Fibroblast of skin of back (primary cell): ENCODE measurements around the gene EEF1A2.
"Not testable (repeated sequence)": the region's sequence is repeated elsewhere in the genome, so short reads cannot be mapped to it uniquely, and the experiment has no call there.

Experiments
- DNase-seq: peaks from one replicate; pipeline ENCODE4 v3.0.0-alpha.2; 2013

EEF1A2 gene

DNA sequence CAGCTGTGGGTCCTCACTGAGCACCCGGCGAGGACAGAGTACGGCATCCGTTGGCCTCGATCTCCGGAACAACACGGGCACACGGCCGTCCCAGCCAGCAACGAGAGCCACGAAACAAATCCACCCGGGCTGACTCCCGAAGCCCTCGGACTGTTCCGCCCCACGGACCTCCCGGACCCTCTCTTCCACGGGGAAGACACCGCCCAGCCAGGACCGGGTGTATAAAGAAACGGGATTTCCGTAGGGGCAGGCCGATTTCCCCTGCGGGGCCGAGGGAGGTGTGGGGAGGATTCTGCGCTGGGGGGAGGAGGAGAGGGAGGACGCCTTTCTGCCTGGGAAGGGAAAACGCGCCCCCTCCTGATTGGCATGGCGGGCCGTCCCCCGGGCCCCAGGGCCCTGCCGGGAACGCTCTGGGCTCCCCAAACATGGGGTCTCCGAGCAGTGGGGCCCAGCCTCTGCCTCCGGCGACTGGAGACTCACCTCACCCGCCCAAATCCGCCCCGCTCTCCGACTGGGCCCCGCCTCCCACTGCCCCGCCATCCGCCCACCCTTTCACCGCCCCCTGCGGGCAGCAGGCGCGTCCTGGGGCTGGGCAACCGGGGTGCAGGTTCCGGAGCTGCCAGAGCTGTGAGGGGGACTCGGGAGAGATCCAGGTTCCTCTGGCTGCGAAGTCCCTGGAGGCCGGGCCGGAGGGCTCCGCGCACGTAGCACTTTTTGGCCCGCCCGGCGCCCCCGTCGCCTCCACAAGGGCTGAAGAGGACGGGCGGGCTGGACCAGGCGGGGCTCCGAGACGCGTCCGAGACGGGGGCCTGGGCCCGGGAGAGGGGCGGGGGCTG lies 21.0 kb upstream of the EEF1A2 start:
- peak; percentile 59 for DNase-seq

DNA sequence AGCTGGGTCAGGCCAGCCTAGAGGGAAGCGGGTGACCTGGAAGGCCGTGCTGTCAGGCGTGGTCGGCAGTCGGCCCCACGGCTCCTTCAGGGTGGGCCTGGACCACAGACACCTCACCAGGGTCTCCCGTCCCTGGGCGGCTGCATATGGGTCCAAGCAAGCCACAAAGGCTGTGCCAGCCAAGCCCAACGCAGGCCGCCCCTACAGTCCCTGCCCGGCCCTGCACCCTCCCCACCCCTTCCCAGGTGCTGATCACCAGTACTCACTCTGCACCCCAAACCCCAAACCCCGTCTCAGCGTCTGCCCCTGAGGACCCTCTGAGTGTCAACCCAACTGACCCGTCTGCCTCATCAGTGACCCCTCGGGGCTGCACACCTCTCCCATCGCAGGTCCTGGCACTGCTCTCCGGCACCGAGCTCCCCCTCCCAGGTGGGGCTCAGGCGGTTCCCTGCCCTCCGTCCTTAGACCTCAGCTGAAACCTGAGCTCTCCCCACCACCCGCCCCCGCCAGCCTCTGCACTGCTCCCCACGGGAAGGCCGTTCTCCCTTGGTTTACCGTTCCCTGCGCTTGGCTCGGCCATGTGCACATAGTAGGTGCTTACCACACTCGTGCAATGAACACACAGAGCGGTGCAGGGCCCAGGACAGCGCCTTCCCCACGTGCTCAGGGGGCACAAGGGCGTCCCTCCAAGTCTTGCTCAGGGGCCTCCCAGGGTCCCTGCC lies 20.2 kb upstream of the EEF1A2 start:
- DNase-seq = no peak

DNA sequence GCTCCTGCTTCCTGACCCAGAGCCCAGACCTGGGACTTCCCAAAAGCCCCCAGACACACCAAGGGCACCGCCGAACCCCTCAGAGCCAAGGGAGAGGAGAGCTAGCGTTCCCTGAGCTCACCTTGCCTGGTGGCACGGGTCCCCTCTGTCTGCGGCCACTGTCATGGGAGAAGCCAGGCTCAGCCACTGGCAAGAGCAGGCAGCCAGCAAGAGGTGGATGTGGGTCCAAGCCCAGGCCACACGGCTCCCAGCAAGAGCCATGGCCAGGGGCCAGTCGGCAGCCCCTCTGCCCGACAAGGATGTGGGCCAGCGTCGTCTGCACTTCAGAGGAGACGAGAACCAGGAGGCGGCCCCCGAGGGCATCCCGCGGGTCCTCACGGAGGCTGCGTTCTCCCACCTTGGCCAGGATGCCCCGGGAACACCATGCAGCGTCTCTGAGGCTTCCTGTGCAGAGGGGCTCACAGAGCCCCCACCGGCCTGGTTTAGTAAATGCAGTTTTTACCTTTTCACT lies 19.5 kb upstream of the EEF1A2 start:
- no peak for DNase-seq

DNA sequence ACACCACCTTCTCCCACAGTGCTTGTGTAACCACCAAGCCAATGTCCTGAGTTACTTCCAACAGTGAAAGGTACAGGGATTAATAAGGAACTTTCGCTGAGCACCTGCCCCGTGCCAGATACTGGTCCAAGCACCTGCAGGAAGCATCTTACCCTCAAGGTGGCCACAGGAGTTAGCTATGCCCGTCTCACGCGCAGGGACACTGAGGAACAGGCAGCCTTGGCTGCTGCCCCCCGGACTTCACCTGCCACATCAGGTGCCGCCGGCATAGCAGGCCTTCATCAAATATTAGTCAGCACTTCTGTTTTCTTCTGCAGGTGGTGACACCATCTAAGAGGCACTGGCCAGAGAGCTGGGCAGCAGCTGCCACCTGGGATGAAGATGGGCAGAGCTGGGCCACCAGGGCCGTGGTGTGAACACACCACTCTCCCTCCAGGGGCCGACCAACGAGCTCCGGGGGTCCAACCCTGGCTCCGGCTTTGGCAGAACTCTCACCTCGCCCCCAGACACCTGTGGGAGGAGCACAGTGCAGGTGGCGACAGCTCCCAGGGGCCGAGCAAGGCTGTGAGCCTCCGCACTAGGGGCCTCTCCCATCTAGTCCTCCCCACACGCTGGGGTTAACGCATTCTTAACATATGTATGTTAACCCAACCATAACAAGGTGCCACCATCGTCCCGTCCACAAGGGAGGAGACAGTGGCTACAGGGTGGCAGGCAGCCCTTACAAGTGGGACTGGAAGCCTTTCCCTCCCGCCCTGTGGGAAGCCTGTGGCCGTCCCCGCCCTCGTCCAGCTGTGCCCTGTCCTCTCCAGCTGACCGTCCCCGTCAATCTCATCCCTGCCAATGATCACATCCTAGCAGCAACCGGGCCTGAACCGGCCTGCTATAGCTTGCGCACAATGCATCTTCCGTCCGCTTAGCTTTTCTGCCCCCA lies 18.8 kb upstream of the EEF1A2 start:
- DNase-seq = no peak

DNA sequence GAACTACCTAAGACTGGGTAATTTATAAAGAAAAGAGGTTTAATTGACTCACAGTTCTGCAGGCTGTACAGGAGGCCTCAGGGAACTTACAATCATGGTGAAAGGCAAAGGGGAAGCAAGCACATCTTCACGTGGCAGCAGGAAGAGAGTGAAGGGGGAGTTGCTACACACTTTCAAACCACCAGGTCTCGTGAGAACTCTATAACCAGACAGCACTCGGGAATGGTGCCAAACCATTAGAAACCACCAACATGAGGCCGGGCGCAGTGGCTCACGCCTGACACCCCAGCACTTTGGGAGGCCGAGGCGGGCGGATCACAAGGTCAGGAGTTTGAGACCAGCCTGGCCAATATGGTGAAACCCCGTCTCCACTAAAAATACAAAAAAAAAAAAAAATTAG lies 15.6 kb upstream of the EEF1A2 start:
- not testable (repeated sequence) for DNase-seq

DNA sequence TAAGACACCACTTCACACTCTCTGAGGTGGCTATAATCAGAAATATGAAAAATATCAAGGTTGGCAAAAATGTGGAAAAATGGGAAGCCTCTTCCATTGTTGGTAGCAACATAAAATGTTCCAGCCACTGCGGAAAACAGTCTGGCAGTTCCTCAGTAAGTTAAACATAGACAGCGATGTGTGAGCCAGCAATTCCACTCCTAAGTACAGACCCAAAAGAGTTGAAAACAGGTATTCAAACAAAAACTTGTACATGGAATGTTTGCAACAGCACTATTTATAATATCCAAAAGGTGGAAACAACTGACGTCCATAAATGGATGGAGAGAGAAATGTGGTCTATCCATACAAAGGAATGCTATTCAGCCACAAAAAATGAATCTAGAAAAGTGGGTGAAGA lies 14.3 kb upstream of the EEF1A2 start:
- DNase-seq = no peak

DNA sequence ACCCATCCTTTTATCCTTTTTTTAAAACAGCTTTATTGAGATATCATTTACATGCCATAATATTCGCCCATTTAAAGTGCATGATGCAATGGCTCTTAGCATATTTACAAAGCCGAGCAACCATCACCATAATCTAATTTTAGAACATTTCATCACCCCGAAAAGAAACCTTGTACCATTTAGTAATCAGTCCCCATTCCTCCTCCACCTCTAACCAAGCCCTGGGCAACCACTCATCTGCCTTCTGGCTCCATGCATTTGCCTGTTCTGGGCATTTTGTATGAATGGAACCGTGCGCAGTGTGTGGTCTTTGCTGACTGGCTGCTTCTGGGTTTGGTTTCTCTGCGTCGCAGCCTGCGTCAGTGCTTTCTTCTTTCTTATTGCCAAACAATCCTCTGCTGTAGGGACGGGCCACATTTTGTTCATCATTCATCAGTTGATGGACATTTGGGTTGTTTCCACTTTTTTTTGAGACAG lies 10.2 kb upstream of the EEF1A2 start:
- no peak for DNase-seq

DNA sequence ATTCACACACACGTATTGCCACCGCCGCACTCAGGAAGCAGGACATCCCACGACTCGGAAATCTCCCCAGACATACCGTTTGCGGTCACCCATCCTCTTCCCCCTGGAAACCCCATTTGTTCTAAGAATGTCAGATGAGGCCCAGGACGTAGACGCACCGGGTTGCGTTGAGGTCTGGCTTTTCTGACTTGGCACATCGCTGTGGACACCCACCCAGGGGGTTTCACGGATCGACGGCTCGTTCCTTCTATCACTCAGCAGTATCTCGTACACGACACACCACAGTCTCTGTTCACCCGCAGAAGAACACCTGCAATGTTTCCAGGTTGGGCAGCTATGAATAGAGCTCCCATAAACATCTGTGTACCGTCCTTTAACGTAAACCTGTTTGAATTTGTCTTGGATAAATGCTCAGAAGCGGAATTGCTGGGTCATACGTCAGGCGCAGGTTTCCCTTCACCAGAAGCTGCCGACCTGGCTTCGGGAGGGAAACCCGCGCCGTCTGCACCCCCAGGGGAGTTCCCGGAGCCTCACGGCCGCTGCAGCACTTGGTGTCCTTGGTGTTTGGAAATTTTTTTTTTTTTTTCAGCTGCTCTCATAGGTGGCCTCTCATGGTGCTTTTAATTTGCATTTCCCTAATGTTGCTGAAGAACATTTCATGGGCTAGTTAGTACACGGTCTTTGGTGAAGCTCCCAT lies 9.3 kb upstream of the EEF1A2 start:
- no peak for DNase-seq

DNA sequence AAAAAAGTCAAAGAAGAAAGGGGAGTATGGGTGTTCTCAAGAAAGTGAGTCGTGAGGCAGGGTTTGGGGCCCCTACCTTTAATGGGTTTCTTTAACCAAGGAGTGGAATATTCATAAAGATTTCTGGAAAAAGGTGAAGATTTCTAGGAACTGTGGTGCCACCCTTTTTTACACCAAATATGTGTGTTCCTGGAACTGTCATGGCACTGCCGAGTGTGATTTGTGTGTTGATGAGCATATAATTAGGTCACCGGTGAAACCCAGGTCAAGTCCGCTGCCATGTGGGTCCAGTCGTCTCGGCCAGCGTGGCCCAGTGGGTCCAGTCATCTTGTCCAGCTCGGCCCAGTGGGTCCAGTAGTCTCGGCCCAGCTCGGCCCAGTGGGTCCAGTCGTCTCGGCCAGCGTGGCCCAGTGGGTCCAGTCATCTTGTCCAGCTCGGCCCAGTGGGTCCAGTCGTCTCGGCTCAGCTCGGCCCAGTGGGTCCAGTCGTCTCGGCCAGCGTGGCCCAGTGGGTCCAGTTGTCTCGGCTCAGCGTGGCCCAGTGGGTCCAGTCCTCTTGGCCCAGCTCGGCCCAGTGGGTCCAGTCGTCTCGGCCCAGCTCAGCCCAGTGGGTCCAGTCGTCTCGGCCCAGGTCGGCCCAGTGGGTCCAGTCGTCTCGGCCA lies 8.3 kb upstream of the EEF1A2 start:
- no peak for DNase-seq

DNA sequence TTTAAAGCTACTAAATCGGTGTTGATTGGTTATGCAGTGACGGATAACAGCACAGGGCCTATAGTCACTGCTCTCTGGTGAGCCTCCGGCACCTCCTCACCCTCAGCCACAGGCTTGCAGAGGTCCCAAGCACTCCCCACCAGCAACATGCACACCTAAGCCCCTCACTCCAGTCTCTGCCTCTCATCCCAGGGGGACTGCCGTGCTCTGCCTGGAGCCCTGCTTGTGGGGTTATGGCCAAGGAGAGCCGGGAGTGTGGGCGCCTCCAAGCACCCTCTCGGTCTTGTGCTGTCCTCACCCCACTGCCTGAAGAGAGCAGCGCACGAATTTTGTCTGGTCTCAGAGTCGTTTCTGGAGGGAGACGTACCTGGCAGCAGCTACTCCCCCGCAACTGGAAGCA lies 6.8 kb upstream of the EEF1A2 start:
- no peak for DNase-seq

DNA sequence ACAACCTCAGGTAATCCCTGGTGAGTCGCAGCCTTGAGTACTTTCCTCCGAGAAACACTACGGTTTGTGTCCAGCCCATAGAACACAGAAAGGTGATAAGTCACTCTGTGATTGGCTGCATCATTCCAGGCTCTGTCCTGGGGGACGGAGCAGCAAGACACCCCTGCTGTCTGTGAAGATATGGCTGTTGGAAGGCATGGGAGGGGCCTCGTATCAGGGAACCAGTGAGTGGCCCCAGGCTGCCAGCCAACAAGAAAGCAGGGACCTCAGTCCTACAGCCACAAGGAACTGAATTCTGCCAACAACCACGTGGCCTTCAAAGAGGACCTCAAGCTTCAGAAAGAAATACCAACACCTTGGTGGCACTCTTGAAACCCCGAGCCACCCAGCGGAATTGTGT lies 6.4 kb upstream of the EEF1A2 start:
- DNase-seq = no peak

DNA sequence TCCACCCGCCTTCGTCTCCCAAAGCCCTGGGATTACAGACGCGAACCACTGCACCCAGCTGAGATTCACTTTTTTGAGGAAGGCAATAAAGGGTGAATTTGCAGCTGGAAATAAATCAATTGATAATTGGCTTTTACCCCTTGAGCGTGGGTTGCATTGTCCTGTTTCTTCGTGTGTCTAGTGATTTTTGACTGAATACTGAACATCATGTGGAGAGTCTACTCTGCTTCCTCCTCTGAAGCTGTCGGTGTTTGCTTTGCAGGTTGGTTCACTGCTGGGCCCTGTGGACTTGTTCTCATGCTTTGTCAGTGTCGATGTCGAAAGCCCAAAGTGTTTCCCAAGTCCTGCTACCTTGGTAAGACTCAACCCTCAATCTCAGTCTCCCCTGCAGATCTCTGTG lies 5.8 kb upstream of the EEF1A2 start:
- DNase-seq = no peak

DNA sequence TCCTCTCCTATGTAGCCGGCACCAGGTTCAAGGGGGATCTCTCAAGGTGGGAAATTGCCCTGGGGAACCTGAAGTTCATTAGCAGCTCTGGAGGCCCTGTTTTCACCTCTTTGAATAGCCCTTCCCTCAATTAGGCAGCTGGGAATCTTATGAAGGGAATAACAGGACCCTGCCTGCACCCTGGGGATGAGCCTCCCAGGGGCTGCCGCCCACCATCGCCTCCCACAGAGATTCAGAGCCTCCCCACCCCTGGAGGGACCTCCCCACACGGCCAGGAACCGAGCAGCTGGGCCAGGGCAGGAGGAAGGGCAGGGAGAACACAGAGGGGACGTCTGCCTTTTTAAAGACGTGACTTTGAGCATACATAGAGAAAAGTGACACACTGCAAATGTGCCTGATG lies 4.6 kb upstream of the EEF1A2 start:
- DNase-seq = no peak

DNA sequence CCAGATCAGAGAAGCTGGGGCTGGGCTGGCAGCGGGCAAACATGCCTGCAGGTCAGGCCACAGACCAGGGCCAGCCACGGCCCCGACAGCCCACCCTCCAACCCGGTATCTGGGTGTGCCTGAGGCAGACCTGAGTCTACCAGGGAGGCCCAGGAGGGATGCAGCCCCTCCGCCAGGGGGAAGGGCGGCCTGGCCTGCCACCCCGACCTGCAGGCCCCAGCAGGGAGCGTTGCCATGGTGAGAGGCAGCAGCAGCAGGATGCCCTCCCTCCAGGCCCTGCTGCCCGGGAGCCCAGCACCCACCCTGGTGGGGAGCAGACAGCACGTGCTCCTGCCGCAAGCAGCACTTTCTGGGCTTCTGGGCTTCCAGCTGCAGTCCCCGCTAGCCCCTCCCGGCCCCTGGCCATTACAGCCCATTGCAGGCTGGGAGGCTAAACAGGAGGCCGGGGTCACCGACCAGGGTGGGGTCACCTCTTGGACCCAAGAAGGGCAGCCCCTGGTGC lies 3.8 kb upstream of the EEF1A2 start:
- no peak for DNase-seq

DNA sequence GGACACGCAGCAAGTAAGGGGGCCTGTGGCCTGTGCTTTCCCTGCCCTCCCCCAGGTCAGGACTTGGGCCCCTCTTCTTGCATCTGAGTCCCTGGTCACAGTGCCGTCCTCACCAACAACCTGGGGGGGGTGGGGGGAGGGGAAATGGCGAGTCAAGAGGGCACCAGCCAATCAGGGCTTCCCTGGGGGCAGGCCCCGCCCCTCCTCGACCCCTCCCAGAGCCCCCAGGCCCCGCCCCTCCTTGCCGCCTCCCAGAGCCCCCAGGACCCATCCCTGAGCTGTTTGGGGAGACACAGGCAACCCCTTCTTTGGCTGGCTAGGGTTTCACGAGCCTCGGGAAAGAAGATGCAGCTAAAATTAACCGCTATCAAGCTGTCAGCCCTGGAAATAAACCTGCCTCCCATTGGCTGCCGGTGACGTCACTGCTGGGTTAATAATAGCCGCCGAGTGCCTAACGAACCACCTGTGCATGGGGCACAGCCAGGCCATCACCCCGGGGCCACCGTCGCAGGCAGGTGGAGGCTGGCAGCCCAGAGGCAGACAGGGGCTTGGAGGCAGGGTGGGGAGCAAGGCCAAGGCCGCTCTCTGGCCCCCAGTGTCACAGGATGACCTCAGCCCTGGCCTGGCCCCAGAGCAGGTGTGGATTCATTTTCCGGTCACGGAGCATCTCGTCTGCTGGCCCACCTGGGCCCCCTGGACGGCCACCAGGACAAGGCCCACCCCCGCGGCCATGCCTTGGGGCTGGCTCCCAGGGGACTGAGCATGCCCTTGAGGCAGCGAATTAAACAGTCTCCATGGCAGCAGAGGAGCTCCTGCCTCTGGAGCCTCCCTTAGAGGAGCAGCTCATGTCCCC lies 3.2 kb upstream of the EEF1A2 start:
- DNase-seq = peak; percentile 21

DNA sequence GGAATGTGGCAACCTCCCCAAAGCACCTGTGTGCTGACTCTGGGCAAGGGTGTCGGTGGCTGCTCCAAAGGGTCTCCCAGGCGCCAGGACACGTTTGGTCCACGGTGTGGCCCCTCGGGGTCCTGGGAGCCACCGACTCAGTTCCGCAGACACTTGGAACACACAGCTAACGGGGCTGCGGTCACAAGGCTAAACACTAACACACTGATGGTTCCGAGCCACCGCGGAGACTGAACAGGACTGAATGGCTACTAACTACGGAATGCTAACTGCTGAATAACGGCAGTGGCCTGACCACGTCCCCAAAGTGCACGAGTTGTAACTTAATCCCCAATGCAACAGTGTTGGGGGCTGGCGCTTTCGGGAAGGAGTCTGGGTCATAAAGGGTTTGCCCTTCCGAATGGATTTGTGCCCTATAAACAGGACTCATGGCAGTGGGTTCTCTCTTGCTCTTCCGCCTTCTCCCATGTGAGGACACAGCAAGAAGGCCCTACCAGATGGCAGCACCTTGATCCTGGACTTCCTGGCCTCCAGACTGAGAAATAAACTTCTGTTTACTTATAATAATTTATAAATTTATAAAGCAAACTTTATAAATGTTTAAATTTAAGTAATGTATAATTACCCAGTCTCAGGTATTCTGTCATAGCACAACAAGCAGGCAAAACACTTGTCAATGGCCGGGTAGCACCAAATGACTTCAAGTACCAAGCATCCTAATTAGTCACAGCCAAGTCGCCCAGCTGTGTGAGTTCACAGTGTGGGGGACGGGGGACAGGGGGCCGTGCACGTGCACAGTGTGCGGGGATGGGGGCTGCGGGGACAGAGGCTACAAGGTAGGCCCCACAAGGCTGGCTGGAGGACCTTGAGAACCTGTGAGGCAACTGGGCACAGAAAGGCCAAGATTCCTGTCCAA lies 2.3 kb upstream of the EEF1A2 start:
- DNase-seq = no peak

DNA sequence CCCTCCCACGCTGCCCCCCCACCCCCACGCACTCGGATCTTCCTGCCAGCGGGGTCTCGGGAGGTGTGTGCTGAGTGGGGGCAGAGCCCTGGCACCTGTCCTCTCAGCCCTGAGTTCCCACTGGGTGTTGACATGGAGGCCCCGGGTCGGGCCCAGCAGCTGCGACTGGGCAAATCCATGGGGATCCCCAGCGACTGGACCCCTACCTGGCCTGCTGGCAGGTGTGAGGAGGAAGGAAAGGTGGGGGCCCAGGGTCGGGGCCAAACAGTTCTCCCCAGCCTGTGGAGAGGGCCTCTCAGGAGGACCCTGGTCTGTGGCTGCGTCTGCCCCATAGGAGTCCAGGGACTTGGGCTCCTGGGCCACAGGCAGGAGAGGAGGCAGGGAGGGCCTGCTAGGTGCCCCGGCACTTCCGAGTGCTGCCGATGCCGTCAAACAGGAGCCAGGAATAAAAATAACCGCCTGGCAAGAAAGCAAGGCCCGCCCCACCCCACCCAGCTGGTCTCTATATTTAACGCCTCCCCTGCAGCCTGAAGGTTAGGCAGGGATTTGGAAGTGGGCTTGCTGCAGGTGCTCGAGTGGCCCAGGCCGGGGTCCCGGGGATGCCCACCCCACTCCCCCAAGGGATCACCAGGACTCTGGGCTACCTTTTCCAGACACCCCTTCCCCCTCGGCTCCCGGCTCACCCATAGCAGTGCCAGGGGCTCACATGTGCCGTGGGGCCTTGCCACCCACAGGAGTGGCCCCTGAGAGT lies 1.4 kb upstream of the EEF1A2 start:
- DNase-seq = no peak

DNA sequence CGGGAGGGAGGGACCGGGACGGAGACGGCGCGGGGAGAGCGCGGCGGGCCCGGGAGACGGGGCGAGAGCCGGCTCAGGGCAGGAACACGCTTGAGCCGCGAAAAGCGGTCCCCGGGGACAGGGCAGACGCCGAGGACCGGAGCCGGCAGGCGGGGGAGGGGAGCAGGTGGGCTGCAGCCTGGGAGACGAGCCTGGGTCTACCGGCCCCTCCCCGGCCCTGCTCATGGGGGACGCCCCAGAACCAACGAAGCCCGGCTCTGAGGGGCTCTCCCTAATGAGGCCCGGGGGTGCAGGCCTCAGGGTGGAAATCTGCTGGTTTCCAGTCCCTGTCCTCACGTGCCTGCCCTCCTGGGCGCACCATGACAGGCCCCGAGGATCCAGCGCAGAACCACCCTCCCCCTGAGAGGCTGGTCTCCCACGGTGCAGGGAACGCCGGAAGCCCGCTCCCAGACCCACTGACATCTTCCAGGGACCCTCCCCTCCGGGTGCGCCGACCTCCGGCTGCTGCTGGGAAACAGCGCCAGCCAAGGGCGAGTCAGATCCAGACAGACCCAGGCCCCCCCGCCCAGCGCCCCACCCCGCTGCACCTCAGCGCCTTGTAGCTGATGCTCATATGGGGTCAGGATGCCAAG lies 571 bp upstream of the EEF1A2 start:
- no peak for DNase-seq
